K562 (cell line): ENCODE measurements around the gene NUP62. TPM values are rescaled to one million over a fixed set of nuclear protein-coding genes. Genes with fewer than 3 reads are reported as not detected.

Experiments used
- FOXJ3 ChIP-seq: sonication (generic); formaldehyde crosslinking; IDR thresholded peaks from 2 replicates; pipeline ENCODE4 v1.4.0; 2020; ENCODE audit warnings: mild to moderate bottlenecking, missing genetic modification reagents
- GABPB2 ChIP-seq: fragments of 250-450 bp; sonication (Bioruptor Pico); conservative IDR thresholded peaks from 2 replicates; pipeline ENCODE4 v1.5.1; 2021; ENCODE audit warnings: mild to moderate bottlenecking
- KAT2B ChIP-seq: IDR thresholded peaks from one replicate; pipeline ENCODE4 v1.6.1; 2012; ENCODE audit warnings: low read depth, mild to moderate bottlenecking, control low read depth, inconsistent platforms, low read length, moderate library complexity
- NCOA4 ChIP-seq: fragments of 450-650 bp; IDR thresholded peaks from 2 replicates; pipeline ENCODE4 v1.6.1; 2018; ENCODE audit warnings: mild to moderate bottlenecking; ENCODE audit not compliant: partially characterized antibody
- NFYB ChIP-seq: IDR thresholded peaks from 2 replicates; pipeline ENCODE4 v1.6.1; 2011; ENCODE audit warnings: mild to moderate bottlenecking, moderate library complexity; ENCODE audit not compliant: insufficient read length; ENCODE audit errors: extremely low read depth
- OTX1 ChIP-seq: fragments of 450-650 bp; formaldehyde crosslinking; IDR thresholded peaks from 2 replicates; pipeline ENCODE4 v1.4.0; 2022; ENCODE audit warnings: mild to moderate bottlenecking
- POU5F1 ChIP-seq: fragments of 150-350 bp; IDR thresholded peaks from 2 replicates; pipeline ENCODE4 v1.6.1; 2014; ENCODE audit warnings: borderline replicate concordance, low read length, low read depth, mild to moderate bottlenecking; ENCODE audit not compliant: partially characterized antibody
- RAD21 ChIP-seq, 2 experiments: fragments of 250-450 bp in 1 of 2; fragments of 450-650 bp in 1 of 2; sonication (Bioruptor Pico) in 1 of 2; formaldehyde crosslinking in 1 of 2; IDR thresholded peaks in 1 of 2; conservative IDR thresholded peaks in 1 of 2; 2 replicates each; pipeline versions ENCODE4 v1.4.0 to v1.8.0; 2020 to 2022; ENCODE audit warnings: mild to moderate bottlenecking in 2 of 2, moderate library complexity in 1 of 2
- RBM22 ChIP-seq: fragments of 200-400 bp; formaldehyde crosslinking; IDR thresholded peaks from 2 replicates; pipeline ENCODE4 v1.6.1; 2018; ENCODE audit warnings: low read length, low read depth; ENCODE audit not compliant: poor library complexity, severe bottlenecking
- SRF ChIP-seq, 2 experiments: fragments of 250-450, 450-650 bp in 1 of 2; sonication (Bioruptor Pico) in 1 of 2; sonication (generic) in 1 of 2; formaldehyde crosslinking; IDR thresholded peaks; 2 replicates each; pipeline versions ENCODE4 v1.5.0 to v1.5.1; 2020 to 2022; ENCODE audit warnings: mild to moderate bottlenecking in 1 of 2, missing genetic modification reagents in 1 of 2
- TARDBP ChIP-seq: fragments of 450-650 bp; IDR thresholded peaks from 2 replicates; pipeline ENCODE4 v1.6.1; 2016
- XRCC3 ChIP-seq: fragments of 450-650 bp; IDR thresholded peaks from 2 replicates; pipeline ENCODE4 v1.6.1; 2017; ENCODE audit warnings: mild to moderate bottlenecking, moderate library complexity
- ZNF311 ChIP-seq: fragments of 250-450 bp; sonication (Bioruptor Pico); IDR thresholded peaks from 2 replicates; pipeline ENCODE4 v1.4.0; 2020; ENCODE audit warnings: mild to moderate bottlenecking, moderate library complexity
- ZNF436 ChIP-seq: fragments of 250-450, 450-650 bp; sonication (Bioruptor Pico); formaldehyde crosslinking; IDR thresholded peaks from 2 replicates; pipeline ENCODE4 v1.7.0; 2020; ENCODE audit warnings: mild to moderate bottlenecking
- polyA plus RNA-seq, 8 experiments: library from polyadenylated mRNA; depleted of rRNA in 4 of 8; stranded (reverse) in 5 of 8; unstranded in 3 of 8; fragments of >200 nt; fragmentation: Nextera tagmentation in 2 of 8; fragmentation: Illumina TruSeq in 1 of 8; extraction: Ambion mirVana in 2 of 8; extraction: Trizol in 1 of 8; gene quantifications; 2 replicates each; pipeline versions ENCODE4 v1.2.1 to v1.2.3, GENCODE V29; 2011 to 2014; ENCODE audit warnings: inconsistent platforms in 1 of 8, missing spikeins in 1 of 8
- total RNA-seq, 7 experiments: library from RNA; depleted of rRNA in 6 of 7; stranded (reverse); fragments of >200 nt in 6 of 7; fragmentation: Illumina TruSeq in 2 of 7; extraction: Trizol in 2 of 7; gene quantifications; 2 replicates each; pipeline versions ENCODE4 v1.2.1 to v1.2.3, GENCODE V29; 2011 to 2021; ENCODE audit warnings: low replicate concordance in 1 of 7
- TF ChIP-seq, protein P1 (sequence below), 2 experiments: fragments of 450-650 bp in 1 of 2; sonication (generic) in 1 of 2; formaldehyde crosslinking in 1 of 2; IDR thresholded peaks in 1 of 2; conservative IDR thresholded peaks in 1 of 2; 2 replicates each; pipeline versions ENCODE4 v1.6.1 to v1.8.1; 2016 to 2023; ENCODE audit warnings: mild to moderate bottlenecking in 2 of 2, moderate library complexity in 2 of 2, inconsistent platforms in 1 of 2, missing genetic modification reagents in 1 of 2
- TF ChIP-seq, protein P2 (sequence below): fragments of 450-650 bp; formaldehyde crosslinking; conservative IDR thresholded peaks from 2 replicates; pipeline ENCODE4 v1.4.0; 2022; ENCODE audit warnings: mild to moderate bottlenecking, missing genetic modification characterization
- TF ChIP-seq, protein P3 (sequence below), 2 experiments: fragments of 450-650 bp; IDR thresholded peaks; 2 replicates each; pipeline ENCODE4 v1.6.1; 2016
- TF ChIP-seq, protein P4 (sequence below): fragments of 450-650 bp; formaldehyde crosslinking; IDR thresholded peaks from 2 replicates; pipeline ENCODE4 v1.4.0; 2022; ENCODE audit warnings: mild to moderate bottlenecking, moderate library complexity
- TF ChIP-seq, protein P5 (sequence below): fragments of 200-400 bp; formaldehyde crosslinking; IDR thresholded peaks from 2 replicates; pipeline ENCODE4 v1.6.1; 2017; ENCODE audit warnings: mild to moderate bottlenecking, low read depth, low read length, moderate library complexity
- TF ChIP-seq, protein P6 (sequence below): sonication (generic); formaldehyde crosslinking; IDR thresholded peaks from 2 replicates; pipeline ENCODE4 v1.5.0; 2020; ENCODE audit warnings: missing genetic modification reagents

NUP62 gene
- total and polyA plus RNA-seq, 9 of the 15 experiments (the other 6 are each of a cell fraction or from before 2014, with no cell fraction given), result 16.9 to 109 (median 66.0) TPM

DNA sequence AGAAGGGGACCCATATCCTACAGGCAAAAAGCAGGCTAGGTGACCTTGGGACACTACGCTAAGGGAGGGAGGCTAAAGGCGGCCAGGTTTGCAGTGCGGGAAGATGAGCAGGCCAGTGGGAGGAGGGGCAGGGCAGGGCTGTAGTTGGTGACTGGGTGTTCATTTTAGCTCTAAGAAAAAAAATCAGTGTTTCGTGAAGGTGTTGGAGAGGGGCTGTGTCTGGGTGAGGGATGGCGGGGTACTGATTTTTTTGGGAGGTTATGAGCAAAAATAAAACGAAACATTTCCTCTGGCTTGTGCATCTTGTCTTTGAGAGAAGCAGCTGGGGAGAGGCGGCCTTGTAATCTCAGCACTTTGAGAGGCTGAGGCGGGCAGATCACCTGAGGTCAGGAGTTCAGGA, 4.3 kb upstream of the NUP62 start (continued):
- TF ChIP-seq, protein P1, sequence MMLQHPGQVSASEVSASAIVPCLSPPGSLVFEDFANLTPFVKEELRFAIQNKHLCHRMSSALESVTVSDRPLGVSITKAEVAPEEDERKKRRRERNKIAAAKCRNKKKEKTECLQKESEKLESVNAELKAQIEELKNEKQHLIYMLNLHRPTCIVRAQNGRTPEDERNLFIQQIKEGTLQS (IDR thresholded peaks at IDR 0.05), result no peak
- TF ChIP-seq, protein P1 (CRISPR knock-in tag; conservative IDR thresholded peaks at IDR 0.05), result no peak
- TF ChIP-seq RAD21 (CRISPR knock-in tag; conservative IDR thresholded peaks at IDR 0.05 in 1 of 2, IDR thresholded peaks at IDR 0.05 in 1 of 2), result 0 out of 4 replicates have a peak, but pooled peaks of 1 of the 2 experiments have one; percentile 14
- TF ChIP-seq OTX1, result peak; percentile 96
- TF ChIP-seq RBM22, result peak; percentile 79
- TF ChIP-seq ZNF436 (CRISPR knock-in tag), result 0 out of 2 replicates have a peak, but pooled peaks have one; percentile 31
- TF ChIP-seq, protein P2, sequence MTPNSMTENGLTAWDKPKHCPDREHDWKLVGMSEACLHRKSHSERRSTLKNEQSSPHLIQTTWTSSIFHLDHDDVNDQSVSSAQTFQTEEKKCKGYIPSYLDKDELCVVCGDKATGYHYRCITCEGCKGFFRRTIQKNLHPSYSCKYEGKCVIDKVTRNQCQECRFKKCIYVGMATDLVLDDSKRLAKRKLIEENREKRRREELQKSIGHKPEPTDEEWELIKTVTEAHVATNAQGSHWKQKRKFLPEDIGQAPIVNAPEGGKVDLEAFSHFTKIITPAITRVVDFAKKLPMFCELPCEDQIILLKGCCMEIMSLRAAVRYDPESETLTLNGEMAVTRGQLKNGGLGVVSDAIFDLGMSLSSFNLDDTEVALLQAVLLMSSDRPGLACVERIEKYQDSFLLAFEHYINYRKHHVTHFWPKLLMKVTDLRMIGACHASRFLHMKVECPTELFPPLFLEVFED (CRISPR knock-in tag), result peak; percentile 98
- no peak for TF ChIP-seq KAT2B
- peak in 1 of 2 experiments; percentile 67; a peak in 1 of 4 replicates for TF ChIP-seq SRF (CRISPR knock-in tag; IDR thresholded peaks at IDR 0.05)
- TF ChIP-seq NCOA4, result no peak
- TF ChIP-seq, protein P3, sequence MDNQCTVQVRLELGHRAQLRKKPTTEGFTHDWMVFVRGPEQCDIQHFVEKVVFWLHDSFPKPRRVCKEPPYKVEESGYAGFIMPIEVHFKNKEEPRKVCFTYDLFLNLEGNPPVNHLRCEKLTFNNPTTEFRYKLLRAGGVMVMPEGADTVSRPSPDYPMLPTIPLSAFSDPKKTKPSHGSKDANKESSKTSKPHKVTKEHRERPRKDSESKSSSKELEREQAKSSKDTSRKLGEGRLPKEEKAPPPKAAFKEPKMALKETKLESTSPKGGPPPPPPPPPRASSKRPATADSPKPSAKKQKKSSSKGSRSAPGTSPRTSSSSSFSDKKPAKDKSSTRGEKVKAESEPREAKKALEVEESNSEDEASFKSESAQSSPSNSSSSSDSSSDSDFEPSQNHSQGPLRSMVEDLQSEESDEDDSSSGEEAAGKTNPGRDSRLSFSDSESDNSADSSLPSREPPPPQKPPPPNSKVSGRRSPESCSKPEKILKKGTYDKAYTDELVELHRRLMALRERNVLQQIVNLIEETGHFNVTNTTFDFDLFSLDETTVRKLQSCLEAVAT (IDR thresholded peaks at IDR 0.05), result no peak; a peak in 1 of 4 replicates
- no peak for TF ChIP-seq ZNF311 (CRISPR knock-in tag)
- TF ChIP-seq FOXJ3 (CRISPR knock-in tag), result no peak
- TF ChIP-seq, protein P4, sequence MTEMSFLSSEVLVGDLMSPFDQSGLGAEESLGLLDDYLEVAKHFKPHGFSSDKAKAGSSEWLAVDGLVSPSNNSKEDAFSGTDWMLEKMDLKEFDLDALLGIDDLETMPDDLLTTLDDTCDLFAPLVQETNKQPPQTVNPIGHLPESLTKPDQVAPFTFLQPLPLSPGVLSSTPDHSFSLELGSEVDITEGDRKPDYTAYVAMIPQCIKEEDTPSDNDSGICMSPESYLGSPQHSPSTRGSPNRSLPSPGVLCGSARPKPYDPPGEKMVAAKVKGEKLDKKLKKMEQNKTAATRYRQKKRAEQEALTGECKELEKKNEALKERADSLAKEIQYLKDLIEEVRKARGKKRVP, result peak; percentile 78; the same call in 1 of the 2 replicates
- peak; percentile 97 for TF ChIP-seq GABPB2 (CRISPR knock-in tag)
- peak; percentile 63; the same call in 1 of the 2 replicates for TF ChIP-seq TARDBP
- TF ChIP-seq, protein P5, sequence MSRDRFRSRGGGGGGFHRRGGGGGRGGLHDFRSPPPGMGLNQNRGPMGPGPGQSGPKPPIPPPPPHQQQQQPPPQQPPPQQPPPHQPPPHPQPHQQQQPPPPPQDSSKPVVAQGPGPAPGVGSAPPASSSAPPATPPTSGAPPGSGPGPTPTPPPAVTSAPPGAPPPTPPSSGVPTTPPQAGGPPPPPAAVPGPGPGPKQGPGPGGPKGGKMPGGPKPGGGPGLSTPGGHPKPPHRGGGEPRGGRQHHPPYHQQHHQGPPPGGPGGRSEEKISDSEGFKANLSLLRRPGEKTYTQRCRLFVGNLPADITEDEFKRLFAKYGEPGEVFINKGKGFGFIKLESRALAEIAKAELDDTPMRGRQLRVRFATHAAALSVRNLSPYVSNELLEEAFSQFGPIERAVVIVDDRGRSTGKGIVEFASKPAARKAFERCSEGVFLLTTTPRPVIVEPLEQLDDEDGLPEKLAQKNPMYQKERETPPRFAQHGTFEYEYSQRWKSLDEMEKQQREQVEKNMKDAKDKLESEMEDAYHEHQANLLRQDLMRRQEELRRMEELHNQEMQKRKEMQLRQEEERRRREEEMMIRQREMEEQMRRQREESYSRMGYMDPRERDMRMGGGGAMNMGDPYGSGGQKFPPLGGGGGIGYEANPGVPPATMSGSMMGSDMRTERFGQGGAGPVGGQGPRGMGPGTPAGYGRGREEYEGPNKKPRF, result no peak
- TF ChIP-seq NFYB, result no peak
- no peak for TF ChIP-seq XRCC3
- no peak for TF ChIP-seq POU5F1
- TF ChIP-seq, protein P6, sequence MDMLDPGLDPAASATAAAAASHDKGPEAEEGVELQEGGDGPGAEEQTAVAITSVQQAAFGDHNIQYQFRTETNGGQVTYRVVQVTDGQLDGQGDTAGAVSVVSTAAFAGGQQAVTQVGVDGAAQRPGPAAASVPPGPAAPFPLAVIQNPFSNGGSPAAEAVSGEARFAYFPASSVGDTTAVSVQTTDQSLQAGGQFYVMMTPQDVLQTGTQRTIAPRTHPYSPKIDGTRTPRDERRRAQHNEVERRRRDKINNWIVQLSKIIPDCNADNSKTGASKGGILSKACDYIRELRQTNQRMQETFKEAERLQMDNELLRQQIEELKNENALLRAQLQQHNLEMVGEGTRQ, result no peak
